ENCODE results near the gene BCL2A1. TPM values are rescaled to one million over a fixed set of nuclear protein-coding genes. Genes with fewer than 3 reads are reported as not detected.

The BCL2A1 gene
- total RNA-seq, 1 experiment from 2014 or later: 0.44 TPM

DNA sequence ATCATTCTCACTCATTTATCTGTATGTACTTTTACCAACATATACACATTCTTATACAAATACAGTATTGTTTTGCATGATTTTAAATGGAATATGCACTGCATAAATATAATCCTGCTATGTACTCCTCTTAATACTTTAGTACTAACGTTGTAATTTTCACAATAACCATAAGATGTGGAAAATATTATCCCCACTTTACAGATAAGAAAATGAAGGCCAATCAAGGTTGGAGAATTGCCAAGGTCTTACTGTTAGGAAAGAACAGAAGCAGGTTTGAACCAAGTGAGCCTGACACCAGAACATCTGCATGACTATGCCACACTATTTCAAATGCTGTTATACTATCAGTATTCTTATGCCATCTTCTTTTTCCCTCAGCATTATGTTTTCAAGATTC is 32.9 kb downstream of the BCL2A1 start:
- no peaks in the 10 kb centered on the region for H3K9me2 ChIP-seq (ENCODE audit: insufficient read depth)
- DNase-seq (ENCODE audit: low read depth, low spot score) (no peak), ATAC-seq (no peak)
- H2AFZ ChIP-seq (ENCODE audit: low read depth, low read length, poor library complexity, severe bottlenecking): no peak overlapping the region
- no peak overlapping the region for H3K4me3 ChIP-seq (replicated peaks in 1 of 2; ENCODE audit: low read depth in 1 of 2, low read length in 2 of 2)
- no peak overlapping the region for H3K9ac ChIP-seq (ENCODE audit: low read length)
- H3K36me3 ChIP-seq (ENCODE audit: control insufficient read depth in 1 of 2, insufficient read depth in 2 of 2, low read length in 2 of 2): no peaks in the 10 kb centered on the region
- H3K4me2 ChIP-seq (ENCODE audit: low read length): no peak overlapping the region
- intact Hi-C loops (cut with micrococcal nuclease): no loop called here
- H4K20me1 ChIP-seq (ENCODE audit: insufficient read depth): no peaks in the 10 kb centered on the region
- CTCF ChIA-PET: no interaction called here
- TF ChIP-seq SP1 (IDR thresholded peaks at IDR 0.05; ENCODE audit: low read depth) (no peak), POLR2AphosphoS5 (IDR thresholded peaks at IDR 0.05; ENCODE audit: low read depth, low read length) (no peak), POLR2A (IDR thresholded peaks at IDR 0.05; ENCODE audit: borderline replicate concordance, extremely low read depth, insufficient read depth, insufficient read length) (no peak), SIN3A (IDR thresholded peaks at IDR 0.05; ENCODE audit: low read depth) (no peak), EZH2 (IDR thresholded peaks at IDR 0.05) (no peak), CBX3 (IDR thresholded peaks at IDR 0.05; ENCODE audit: low read depth) (no peak), YY1 (IDR thresholded peaks at IDR 0.05; ENCODE audit: extremely low read depth, insufficient replicate concordance, low read depth, low read length) (no peak), TCF7L2 (IDR thresholded peaks at IDR 0.05; ENCODE audit: borderline replicate concordance, extremely low read depth, insufficient read depth, insufficient read length) (no peak), CEBPB (IDR thresholded peaks at IDR 0.05; ENCODE audit: low read depth) (no peak), EZH2phosphoT487 (IDR thresholded peaks at IDR 0.05; ENCODE audit: borderline replicate concordance) (no peak), ZNF274 (IDR thresholded peaks at IDR 0.05; ENCODE audit: low read depth, low read length) (no peak), JUND (IDR thresholded peaks at IDR 0.05) (no peak), ELF1 (IDR thresholded peaks at IDR 0.05; ENCODE audit: borderline replicate concordance, low read depth) (no peak), SRF (IDR thresholded peaks at IDR 0.05; ENCODE audit: low read depth) (no peak)
- TF ChIP-seq, protein P1, sequence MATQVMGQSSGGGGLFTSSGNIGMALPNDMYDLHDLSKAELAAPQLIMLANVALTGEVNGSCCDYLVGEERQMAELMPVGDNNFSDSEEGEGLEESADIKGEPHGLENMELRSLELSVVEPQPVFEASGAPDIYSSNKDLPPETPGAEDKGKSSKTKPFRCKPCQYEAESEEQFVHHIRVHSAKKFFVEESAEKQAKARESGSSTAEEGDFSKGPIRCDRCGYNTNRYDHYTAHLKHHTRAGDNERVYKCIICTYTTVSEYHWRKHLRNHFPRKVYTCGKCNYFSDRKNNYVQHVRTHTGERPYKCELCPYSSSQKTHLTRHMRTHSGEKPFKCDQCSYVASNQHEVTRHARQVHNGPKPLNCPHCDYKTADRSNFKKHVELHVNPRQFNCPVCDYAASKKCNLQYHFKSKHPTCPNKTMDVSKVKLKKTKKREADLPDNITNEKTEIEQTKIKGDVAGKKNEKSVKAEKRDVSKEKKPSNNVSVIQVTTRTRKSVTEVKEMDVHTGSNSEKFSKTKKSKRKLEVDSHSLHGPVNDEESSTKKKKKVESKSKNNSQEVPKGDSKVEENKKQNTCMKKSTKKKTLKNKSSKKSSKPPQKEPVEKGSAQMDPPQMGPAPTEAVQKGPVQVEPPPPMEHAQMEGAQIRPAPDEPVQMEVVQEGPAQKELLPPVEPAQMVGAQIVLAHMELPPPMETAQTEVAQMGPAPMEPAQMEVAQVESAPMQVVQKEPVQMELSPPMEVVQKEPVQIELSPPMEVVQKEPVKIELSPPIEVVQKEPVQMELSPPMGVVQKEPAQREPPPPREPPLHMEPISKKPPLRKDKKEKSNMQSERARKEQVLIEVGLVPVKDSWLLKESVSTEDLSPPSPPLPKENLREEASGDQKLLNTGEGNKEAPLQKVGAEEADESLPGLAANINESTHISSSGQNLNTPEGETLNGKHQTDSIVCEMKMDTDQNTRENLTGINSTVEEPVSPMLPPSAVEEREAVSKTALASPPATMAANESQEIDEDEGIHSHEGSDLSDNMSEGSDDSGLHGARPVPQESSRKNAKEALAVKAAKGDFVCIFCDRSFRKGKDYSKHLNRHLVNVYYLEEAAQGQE (IDR thresholded peaks at IDR 0.05; ENCODE audit: low read depth): no peak
- TF ChIP-seq, protein P2, sequence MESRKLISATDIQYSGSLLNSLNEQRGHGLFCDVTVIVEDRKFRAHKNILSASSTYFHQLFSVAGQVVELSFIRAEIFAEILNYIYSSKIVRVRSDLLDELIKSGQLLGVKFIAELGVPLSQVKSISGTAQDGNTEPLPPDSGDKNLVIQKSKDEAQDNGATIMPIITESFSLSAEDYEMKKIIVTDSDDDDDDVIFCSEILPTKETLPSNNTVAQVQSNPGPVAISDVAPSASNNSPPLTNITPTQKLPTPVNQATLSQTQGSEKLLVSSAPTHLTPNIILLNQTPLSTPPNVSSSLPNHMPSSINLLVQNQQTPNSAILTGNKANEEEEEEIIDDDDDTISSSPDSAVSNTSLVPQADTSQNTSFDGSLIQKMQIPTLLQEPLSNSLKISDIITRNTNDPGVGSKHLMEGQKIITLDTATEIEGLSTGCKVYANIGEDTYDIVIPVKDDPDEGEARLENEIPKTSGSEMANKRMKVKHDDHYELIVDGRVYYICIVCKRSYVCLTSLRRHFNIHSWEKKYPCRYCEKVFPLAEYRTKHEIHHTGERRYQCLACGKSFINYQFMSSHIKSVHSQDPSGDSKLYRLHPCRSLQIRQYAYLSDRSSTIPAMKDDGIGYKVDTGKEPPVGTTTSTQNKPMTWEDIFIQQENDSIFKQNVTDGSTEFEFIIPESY (IDR thresholded peaks at IDR 0.05; ENCODE audit: extremely low read depth, insufficient replicate concordance, low read length): no peak
- TF ChIP-seq, protein P3, sequence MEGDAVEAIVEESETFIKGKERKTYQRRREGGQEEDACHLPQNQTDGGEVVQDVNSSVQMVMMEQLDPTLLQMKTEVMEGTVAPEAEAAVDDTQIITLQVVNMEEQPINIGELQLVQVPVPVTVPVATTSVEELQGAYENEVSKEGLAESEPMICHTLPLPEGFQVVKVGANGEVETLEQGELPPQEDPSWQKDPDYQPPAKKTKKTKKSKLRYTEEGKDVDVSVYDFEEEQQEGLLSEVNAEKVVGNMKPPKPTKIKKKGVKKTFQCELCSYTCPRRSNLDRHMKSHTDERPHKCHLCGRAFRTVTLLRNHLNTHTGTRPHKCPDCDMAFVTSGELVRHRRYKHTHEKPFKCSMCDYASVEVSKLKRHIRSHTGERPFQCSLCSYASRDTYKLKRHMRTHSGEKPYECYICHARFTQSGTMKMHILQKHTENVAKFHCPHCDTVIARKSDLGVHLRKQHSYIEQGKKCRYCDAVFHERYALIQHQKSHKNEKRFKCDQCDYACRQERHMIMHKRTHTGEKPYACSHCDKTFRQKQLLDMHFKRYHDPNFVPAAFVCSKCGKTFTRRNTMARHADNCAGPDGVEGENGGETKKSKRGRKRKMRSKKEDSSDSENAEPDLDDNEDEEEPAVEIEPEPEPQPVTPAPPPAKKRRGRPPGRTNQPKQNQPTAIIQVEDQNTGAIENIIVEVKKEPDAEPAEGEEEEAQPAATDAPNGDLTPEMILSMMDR (IDR thresholded peaks at IDR 0.05 in 2 of 3, conservative IDR thresholded peaks at IDR 0.05 in 1 of 3; ENCODE audit: borderline replicate concordance in 1 of 3, insufficient read depth in 1 of 3, low read depth in 2 of 3, low read length in 2 of 3): no peak
- POLR2A ChIA-PET: no interaction called here
- no peak overlapping the region for H3K27ac ChIP-seq (ENCODE audit: low read depth, low read length)
- RAD21 ChIA-PET (ENCODE audit: low non-redundant PET in 1 of 2, low total read pairs in 2 of 2, uncharacterized antibody in 2 of 2, unreplicated experiment in 2 of 2): no interaction called here
- no peaks in the 10 kb centered on the region for H3K4me1 ChIP-seq (ENCODE audit: control insufficient read depth in 1 of 2, insufficient read depth in 2 of 2, low read length in 2 of 2)
- H3K9me3 ChIP-seq (ENCODE audit: control insufficient read depth in 1 of 2, insufficient read depth in 1 of 2, low read depth in 1 of 2, low read length in 2 of 2): no peaks in the 10 kb centered on the region
- no TSS peak for BruUV-seq (replicated peaks)
- H3K27me3 ChIP-seq (ENCODE audit: insufficient read depth, low read length): no peaks in the 10 kb centered on the region
- H3K79me2 ChIP-seq (ENCODE audit: insufficient read depth, low read length): no peaks in the 10 kb centered on the region
